ENCODE data around the gene DAZAP1. TPM values are rescaled to one million over a fixed set of nuclear protein-coding genes. Genes with fewer than 3 reads are reported as not detected.

DAZAP1 gene
- total RNA-seq, 5 donors from 2014 or later (not counting 1 experiment from before 2014, with no cell fraction given): 153 to 170 (median 161) TPM

DNA sequence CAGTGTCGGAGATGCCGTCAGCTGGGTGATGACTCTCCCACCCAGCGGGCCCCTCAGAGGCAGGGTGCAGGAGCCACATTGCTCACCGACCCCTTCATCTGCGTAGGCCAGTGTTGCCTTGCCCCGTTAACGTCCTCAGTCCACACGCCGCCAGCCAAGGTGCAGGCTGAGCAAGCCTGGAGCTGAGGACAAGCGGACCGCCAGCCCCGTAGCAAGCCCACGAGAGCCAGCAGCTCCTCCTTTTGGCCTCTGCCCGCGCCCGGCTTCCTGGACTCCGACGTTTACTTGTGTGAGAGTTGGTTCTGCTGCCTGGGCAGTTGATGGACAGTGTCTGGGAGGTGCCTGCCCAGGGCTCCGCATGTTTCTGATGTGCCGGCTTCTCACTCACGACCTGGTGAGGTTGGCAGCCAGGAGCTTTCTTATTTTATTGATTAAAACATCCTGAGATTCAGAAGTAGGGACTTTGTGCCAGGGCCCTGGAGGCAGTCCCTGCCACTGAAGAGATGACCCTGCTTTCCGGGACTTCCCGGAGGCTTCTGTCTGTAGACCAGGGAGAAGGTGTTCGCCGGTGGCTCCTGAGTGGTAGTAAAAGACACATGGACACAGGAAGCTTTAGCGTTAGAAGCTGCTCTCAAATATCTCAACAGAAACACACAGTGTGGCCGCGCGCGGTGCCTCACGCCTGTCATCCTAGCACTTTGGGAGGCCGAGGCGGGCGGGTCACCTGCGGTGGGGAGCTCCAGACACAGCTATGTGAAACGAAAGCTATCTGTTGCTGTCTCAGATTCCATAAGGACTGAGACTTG is 5.8 kb downstream of the DAZAP1 start:
- ChIA-PET CTCF (interaction anchor here (0.5 to 1.1 kb wide), 2 partner anchors 10 to 423 kb away, joined by 3 to 8 read pairs; no protein-coding TSS in a partner anchor), POLR2A (interaction anchor here in 1 of 2 donors (0.6 kb wide), 2 partner anchors 352 to 736 kb away, joined by 4 to 6 read pairs; no protein-coding TSS in a partner anchor)
- peak overlapping the region in 1 of 3 donors; percentile 32 for H3K4me3 Mint-ChIP-seq
- Histone ChIP-seq H3K9me3 (no peaks in the 10 kb centered on the region), H3K36me3 (ENCODE audit: control insufficient read depth in 2 of 2, extremely low read depth in 1 of 2, insufficient read depth in 1 of 2, low read length in 1 of 2) (peaks cover 16 to 37% of the 10 kb centered on the region in 2 donors), H3K27ac (ENCODE audit: low read length) (no peak overlapping the region), H3K27me3 (replicated peaks in 1 of 2; ENCODE audit: control insufficient read depth in 2 of 2, extremely low read depth in 1 of 2, insufficient read depth in 2 of 2, low read length in 1 of 2) (no peaks in the 10 kb centered on the region), H3K4me1 (ENCODE audit: control insufficient read depth in 1 of 2, extremely low read depth in 1 of 2, insufficient read depth in 2 of 2, low read length in 2 of 2) (peaks cover 19 to 94% of the 10 kb centered on the region in 2 experiments), H3K4me3 (ENCODE audit: control insufficient read depth in 1 of 2, extremely low read depth in 1 of 2, low read length in 1 of 2) (no peak overlapping the region)
- peak overlapping the region in 1 of 2 donors; percentile 58 for H3K27ac Mint-ChIP-seq
- no peak for ATAC-seq (replicated peaks in 1 of 4)
- H3K9me3 Mint-ChIP-seq: no peaks in the 10 kb centered on the region
- peaks cover 73 to 88% (median 88%) of the 10 kb centered on the region in 3 donors for H3K4me1 Mint-ChIP-seq
- H3K36me3 Mint-ChIP-seq: peaks cover 13% of the 10 kb centered on the region
- no peaks in the 10 kb centered on the region for H3K27me3 Mint-ChIP-seq
- 76% methylated on average over 22 of the region's 36 CpGs for WGBS (ENCODE audit: insufficient coverage)
- DNase-seq: no peak

GRCh38 chr19:1416014-1416841 is 8.8 kb downstream of the DAZAP1 start:
- no peak overlapping the region for H3K4me3 ChIP-seq (ENCODE audit: control insufficient read depth in 1 of 2, extremely low read depth in 1 of 2, low read length in 1 of 2)
- H3K4me1 ChIP-seq (ENCODE audit: control insufficient read depth in 1 of 2, extremely low read depth in 1 of 2, insufficient read depth in 2 of 2, low read length in 2 of 2): peaks cover 5 to 68% of the 10 kb centered on the region in 2 experiments
- H3K27ac ChIP-seq (ENCODE audit: low read length): peak overlapping the region; percentile 16
- CTCF ChIA-PET: no interaction called here
- ATAC-seq (replicated peaks in 1 of 4): no peak
- DNase-seq: no peak
- H3K4me1 Mint-ChIP-seq: peaks cover 47 to 64% (median 62%) of the 10 kb centered on the region in 3 donors
- 89% methylated on average over 18 of the region's 28 CpGs for WGBS (ENCODE audit: insufficient coverage)
- no peaks in the 10 kb centered on the region for H3K9me3 ChIP-seq
- no peaks in the 10 kb centered on the region for H3K9me3 Mint-ChIP-seq
- POLR2A ChIA-PET: no interaction called here
- peak overlapping the region in 2 of 3 donors; percentile 9 to 43 for H3K4me3 Mint-ChIP-seq
- no peaks in the 10 kb centered on the region for H3K27me3 ChIP-seq (replicated peaks in 1 of 2; ENCODE audit: control insufficient read depth in 2 of 2, extremely low read depth in 1 of 2, insufficient read depth in 2 of 2, low read length in 1 of 2)
- H3K36me3 Mint-ChIP-seq: peaks cover 20% of the 10 kb centered on the region
- H3K27ac Mint-ChIP-seq: peak overlapping the region; percentile 44 to 59
- H3K27me3 Mint-ChIP-seq: no peaks in the 10 kb centered on the region
- H3K36me3 ChIP-seq (ENCODE audit: control insufficient read depth in 2 of 2, extremely low read depth in 1 of 2, insufficient read depth in 1 of 2, low read length in 1 of 2): peaks cover 39 to 57% of the 10 kb centered on the region in 2 donors

GRCh38 chr19:1417145-1417544 is 9.8 kb downstream of the DAZAP1 start:
- 91% methylated on average over 21 of the region's 21 CpGs for WGBS (ENCODE audit: insufficient coverage)
- DNase-seq (no peak), ATAC-seq (replicated peaks in 1 of 4) (no peak)
- H3K9me3 ChIP-seq: no peaks in the 10 kb centered on the region
- H3K4me1 ChIP-seq (ENCODE audit: control insufficient read depth in 1 of 2, extremely low read depth in 1 of 2, insufficient read depth in 2 of 2, low read length in 2 of 2): peaks cover 0 to 58% of the 10 kb centered on the region in 2 experiments
- H3K9me3 Mint-ChIP-seq: no peaks in the 10 kb centered on the region
- peaks cover 21% of the 10 kb centered on the region for H3K36me3 Mint-ChIP-seq
- no peaks in the 10 kb centered on the region for H3K27me3 Mint-ChIP-seq
- peaks cover 37 to 55% (median 53%) of the 10 kb centered on the region in 3 donors for H3K4me1 Mint-ChIP-seq
- H3K36me3 ChIP-seq (ENCODE audit: control insufficient read depth in 2 of 2, extremely low read depth in 1 of 2, insufficient read depth in 1 of 2, low read length in 1 of 2): peaks cover 44 to 64% of the 10 kb centered on the region in 2 donors
- peak overlapping the region in 1 of 3 donors; percentile 27 for H3K4me3 Mint-ChIP-seq
- H3K27me3 ChIP-seq (replicated peaks in 1 of 2; ENCODE audit: control insufficient read depth in 2 of 2, extremely low read depth in 1 of 2, insufficient read depth in 2 of 2, low read length in 1 of 2): no peaks in the 10 kb centered on the region
- POLR2A ChIA-PET: no interaction called here
- no peak overlapping the region for H3K4me3 ChIP-seq (ENCODE audit: control insufficient read depth in 1 of 2, extremely low read depth in 1 of 2, low read length in 1 of 2)
- H3K27ac Mint-ChIP-seq: no peak overlapping the region
- H3K27ac ChIP-seq (ENCODE audit: low read length): no peak overlapping the region
- CTCF ChIA-PET: no interaction called here

- ChIA-PET CTCF (no interaction called here), POLR2A (no interaction called here)
- Mint-ChIP-seq H3K36me3 (peaks cover 27% of the 10 kb centered on the region), H3K27ac (no peak overlapping the region), H3K27me3 (no peaks in the 10 kb centered on the region), H3K9me3 (no peaks in the 10 kb centered on the region), H3K4me3 (peak overlapping the region in 1 of 3 donors; percentile 27), H3K4me1 (peaks cover 36 to 49% (median 49%) of the 10 kb centered on the region in 3 donors)
- Histone ChIP-seq H3K27ac (ENCODE audit: low read length) (no peak overlapping the region), H3K4me3 (ENCODE audit: control insufficient read depth in 1 of 2, extremely low read depth in 1 of 2, low read length in 1 of 2) (no peak overlapping the region), H3K9me3 (no peaks in the 10 kb centered on the region), H3K27me3 (replicated peaks in 1 of 2; ENCODE audit: control insufficient read depth in 2 of 2, extremely low read depth in 1 of 2, insufficient read depth in 2 of 2, low read length in 1 of 2) (no peaks in the 10 kb centered on the region), H3K4me1 (ENCODE audit: control insufficient read depth in 1 of 2, extremely low read depth in 1 of 2, insufficient read depth in 2 of 2, low read length in 2 of 2) (peaks cover 0 to 51% of the 10 kb centered on the region in 2 experiments), H3K36me3 (ENCODE audit: control insufficient read depth in 2 of 2, extremely low read depth in 1 of 2, insufficient read depth in 1 of 2, low read length in 1 of 2) (peaks cover 43 to 67% of the 10 kb centered on the region in 2 donors)
- WGBS (ENCODE audit: insufficient coverage): 86% methylated on average over 10 of the region's 30 CpGs
- DNase-seq (no peak), ATAC-seq (replicated peaks in 1 of 4) (no peak)
Observed at GRCh38 chr19:1417681-1418495, 10.5 kb downstream of the DAZAP1 start.

GRCh38 chr19:1418496-1418775 is 11.1 kb downstream of the DAZAP1 start:
- no peaks in the 10 kb centered on the region for H3K9me3 Mint-ChIP-seq
- H3K9me3 ChIP-seq: no peaks in the 10 kb centered on the region
- H3K4me3 Mint-ChIP-seq: no peak overlapping the region
- H3K4me1 Mint-ChIP-seq: peaks cover 34 to 43% (median 43%) of the 10 kb centered on the region in 3 donors
- H3K27me3 Mint-ChIP-seq: no peaks in the 10 kb centered on the region
- peaks cover 0 to 46% of the 10 kb centered on the region in 2 experiments for H3K4me1 ChIP-seq (ENCODE audit: control insufficient read depth in 1 of 2, extremely low read depth in 1 of 2, insufficient read depth in 2 of 2, low read length in 2 of 2)
- peaks cover 32% of the 10 kb centered on the region for H3K36me3 Mint-ChIP-seq
- H3K27ac ChIP-seq (ENCODE audit: low read length): no peak overlapping the region
- no peak overlapping the region for H3K4me3 ChIP-seq (ENCODE audit: control insufficient read depth in 1 of 2, extremely low read depth in 1 of 2, low read length in 1 of 2)
- ChIA-PET POLR2A (no interaction called here), CTCF (no interaction called here)
- H3K36me3 ChIP-seq (ENCODE audit: control insufficient read depth in 2 of 2, extremely low read depth in 1 of 2, insufficient read depth in 1 of 2, low read length in 1 of 2): peaks cover 45 to 67% of the 10 kb centered on the region in 2 donors
- ATAC-seq (replicated peaks in 1 of 4) (no peak), DNase-seq (no peak)
- no peak overlapping the region for H3K27ac Mint-ChIP-seq
- no peaks in the 10 kb centered on the region for H3K27me3 ChIP-seq (replicated peaks in 1 of 2; ENCODE audit: control insufficient read depth in 2 of 2, extremely low read depth in 1 of 2, insufficient read depth in 2 of 2, low read length in 1 of 2)
- WGBS (ENCODE audit: insufficient coverage): 98% methylated on average over 5 of the region's 13 CpGs

Measured in T-cell (primary cell).